Large intestine (tissue), 3 donors: Measurements from ENCODE around the gene PGC. TPM values are rescaled to one million over a fixed set of nuclear protein-coding genes. Genes with fewer than 3 reads are reported as not detected.

Experiments
- DNase-seq, 2 donors: peaks; one replicate each; pipeline versions ENCODE4 v3.0.0 to v3.0.0-alpha.2; 2013
- H3K27ac ChIP-seq: one replicate; pipeline ENCODE4 v1.5.1; 2013; ENCODE audit warnings: low read length
- H3K27me3 ChIP-seq: 2 replicates; pipeline ENCODE4 v1.6.1; 2013; ENCODE audit warnings: low read length; ENCODE audit not compliant: control insufficient read depth, insufficient read depth
- H3K36me3 ChIP-seq: 2 replicates; pipeline ENCODE4 v1.6.1; 2013; ENCODE audit warnings: low read length; ENCODE audit not compliant: control insufficient read depth, insufficient read depth
- H3K4me1 ChIP-seq: one replicate; pipeline ENCODE4 v1.6.1; 2013; ENCODE audit warnings: low read length; ENCODE audit not compliant: control insufficient read depth, insufficient read depth
- H3K4me3 ChIP-seq: one replicate; pipeline ENCODE4 v1.5.1; 2013; ENCODE audit warnings: low read length
- H3K9me3 ChIP-seq: one replicate; pipeline ENCODE4 v1.6.1; 2013; ENCODE audit warnings: mild to moderate bottlenecking, low read depth, low read length, moderate library complexity; ENCODE audit not compliant: control insufficient read depth
- WGBS: methylation state at CpG from one replicate; pipeline ENCODE4 v1.1.5; 2013; ENCODE audit warnings: low lambda C conversion rate; ENCODE audit not compliant: insufficient coverage; 5-methylcytosine and 5-hydroxymethylcytosine counted together
- polyA plus RNA-seq: library from polyadenylated mRNA; unstranded; fragments of 120-200 nt; gene quantifications from one replicate; pipeline ENCODE4 v1.2.1, GENCODE V29; 2013

Gene PGC
- polyA plus RNA-seq, 1 donor = 0.16 TPM

DNA sequence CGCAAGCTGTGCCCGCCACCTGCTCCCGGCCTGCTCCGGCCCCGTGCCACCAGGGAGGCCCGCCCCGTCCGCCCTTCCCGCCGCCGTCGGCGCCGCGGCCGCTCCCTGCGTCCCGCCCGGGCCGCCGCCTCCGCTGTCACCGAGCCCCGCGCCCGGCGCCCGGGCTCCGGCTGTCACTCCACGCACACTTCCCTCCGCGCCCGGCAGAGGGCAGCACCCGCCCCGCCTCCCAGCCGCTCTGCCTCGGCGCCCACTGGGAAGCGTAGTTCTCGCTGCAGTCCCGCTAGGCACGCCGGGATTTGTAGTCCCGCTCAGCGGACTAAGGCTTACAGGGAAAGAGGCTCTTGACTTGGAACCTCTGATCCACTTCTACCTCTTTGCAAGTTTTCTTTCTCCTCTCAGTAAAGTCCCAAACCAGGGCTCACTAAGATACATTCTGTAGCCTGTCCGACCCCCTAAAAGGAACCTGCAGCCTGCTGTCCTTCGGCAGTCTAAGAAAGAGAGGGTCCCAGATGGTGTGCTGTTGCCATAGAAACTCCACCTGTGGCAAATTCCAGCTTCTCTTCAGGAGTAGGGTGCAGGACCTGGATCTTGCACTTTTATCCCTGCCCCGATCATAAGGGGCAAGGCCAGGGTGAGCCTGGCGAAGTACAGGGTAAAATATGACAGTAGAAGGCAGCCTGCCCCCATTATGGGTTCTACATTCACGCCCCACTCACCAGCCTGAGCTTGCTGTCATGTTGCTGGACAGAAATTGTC, 11.6 kb downstream of the PGC start, which contains the start of gene TFEB:
TSS of gene TFEB (minus strand) at position 182 of the 759 bp plus-strand sequence. CDS start 44,395 bp downstream, outside the sequence.
- H3K27ac ChIP-seq = peak within 1 kb of the TSS; percentile 96
- peak; percentile 93 to 94 for DNase-seq
- no CpG with 5 or more reads among the region's 50 CpGs for WGBS
- H3K4me1 ChIP-seq = peaks cover 21% of the 10 kb centered on the region
- no peaks in the 10 kb centered on the region for H3K9me3 ChIP-seq
- H3K27me3 ChIP-seq = no peaks in the 10 kb centered on the region
- no peaks in the 10 kb centered on the region for H3K36me3 ChIP-seq
- H3K4me3 ChIP-seq = peak within 1 kb of the TSS; percentile 71

DNA sequence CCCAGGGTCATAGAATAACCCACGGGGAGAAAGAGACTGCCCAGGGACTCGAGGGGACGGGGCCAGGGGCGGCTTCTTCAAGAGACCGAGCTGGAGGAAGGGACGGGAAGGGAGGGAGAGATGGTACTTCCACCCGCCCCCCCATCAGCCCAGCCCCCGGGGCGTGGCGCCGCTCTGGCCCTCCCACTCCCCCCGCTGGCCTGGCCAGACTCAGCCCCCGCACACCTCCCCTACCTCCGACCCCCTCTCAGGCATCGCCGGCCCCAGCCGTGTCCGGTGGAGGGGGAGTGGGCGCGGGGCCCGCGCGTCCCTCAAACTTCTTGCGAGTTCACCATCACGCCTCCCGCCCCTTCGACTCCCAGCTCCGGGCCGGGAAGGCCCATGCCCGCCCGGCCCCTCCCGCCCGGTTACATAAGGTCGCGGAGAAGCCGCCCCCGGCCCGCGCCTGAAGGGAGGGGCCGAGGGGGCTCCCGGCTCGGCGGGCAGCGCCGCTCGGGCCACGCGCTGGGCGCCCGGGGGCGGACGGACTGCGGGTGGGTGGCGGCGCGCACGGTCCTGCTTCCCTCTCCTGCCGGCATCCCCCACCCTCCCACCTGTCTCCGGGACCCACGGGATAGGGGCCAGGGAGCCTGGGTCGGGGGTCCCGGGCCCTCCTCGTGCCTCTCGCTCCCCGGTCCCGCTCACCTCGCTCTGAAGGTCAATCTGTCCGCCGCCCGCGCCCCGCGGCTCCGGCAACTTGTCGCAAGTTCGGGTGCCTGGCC, 12.4 kb downstream of the PGC start:
- Histone ChIP-seq H3K36me3 (no peaks in the 10 kb centered on the region), H3K4me3 (peak overlapping the region; percentile 71), H3K27ac (peak overlapping the region; percentile 96), H3K4me1 (peaks cover 22% of the 10 kb centered on the region), H3K9me3 (no peaks in the 10 kb centered on the region), H3K27me3 (no peaks in the 10 kb centered on the region)
- no CpG with 5 or more reads among the region's 76 CpGs for WGBS
- DNase-seq = peak; percentile 80 to 93

DNA sequence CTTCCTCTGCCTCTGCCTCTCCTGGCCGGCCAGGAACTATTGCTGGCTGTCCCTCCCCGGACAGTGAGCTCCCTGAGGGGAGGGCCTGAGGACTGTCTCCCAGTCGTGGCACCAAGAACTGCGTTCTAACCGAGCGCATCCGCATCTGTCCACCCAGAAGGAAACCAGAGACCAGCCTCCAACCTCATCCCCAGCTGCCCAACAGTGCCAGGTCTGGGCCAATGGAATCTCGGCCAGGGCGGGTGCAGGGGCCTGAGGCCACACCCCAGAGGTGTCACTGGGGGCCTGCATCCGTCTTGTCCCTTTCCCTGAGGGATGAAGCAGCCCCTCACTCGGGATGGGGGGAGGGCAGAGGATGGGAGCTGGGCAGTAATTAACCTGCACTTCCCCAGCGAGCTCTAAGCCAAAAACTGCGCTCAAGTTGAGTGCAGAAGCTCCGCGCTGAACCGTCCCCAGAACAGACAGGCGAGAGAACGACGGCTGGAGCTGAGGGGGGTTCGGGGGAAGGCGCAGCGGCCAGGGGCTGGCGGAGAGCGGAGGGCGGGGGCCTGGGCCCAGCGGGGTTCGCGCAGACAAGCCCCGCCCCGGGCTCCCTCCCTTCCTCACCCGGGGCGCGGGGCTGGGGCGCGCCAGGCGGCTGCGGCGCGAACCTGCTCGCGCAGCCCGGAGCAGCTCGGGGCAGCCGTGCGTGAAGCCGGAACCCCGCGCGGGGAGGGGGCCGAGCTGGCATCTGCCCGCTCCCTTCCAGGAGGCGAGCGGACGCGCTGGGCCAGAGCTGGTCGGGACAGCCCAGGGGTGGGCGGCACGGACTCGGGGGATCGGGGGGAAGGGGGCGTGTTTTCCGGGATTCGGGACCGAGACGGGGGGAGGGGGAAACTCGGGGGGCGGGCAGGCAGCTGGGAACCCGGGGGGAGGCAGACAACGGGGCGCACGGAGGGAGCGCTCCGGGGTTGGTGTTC, 13.2 kb downstream of the PGC start:
- Histone ChIP-seq H3K27ac (peak overlapping the region; percentile 96), H3K4me1 (peaks cover 29% of the 10 kb centered on the region), H3K4me3 (peak overlapping the region; percentile 78), H3K27me3 (no peaks in the 10 kb centered on the region), H3K36me3 (peaks cover 5% of the 10 kb centered on the region), H3K9me3 (no peaks in the 10 kb centered on the region)
- no CpG with 5 or more reads among the region's 73 CpGs for WGBS
- DNase-seq = peak; percentile 77 to 92

DNA sequence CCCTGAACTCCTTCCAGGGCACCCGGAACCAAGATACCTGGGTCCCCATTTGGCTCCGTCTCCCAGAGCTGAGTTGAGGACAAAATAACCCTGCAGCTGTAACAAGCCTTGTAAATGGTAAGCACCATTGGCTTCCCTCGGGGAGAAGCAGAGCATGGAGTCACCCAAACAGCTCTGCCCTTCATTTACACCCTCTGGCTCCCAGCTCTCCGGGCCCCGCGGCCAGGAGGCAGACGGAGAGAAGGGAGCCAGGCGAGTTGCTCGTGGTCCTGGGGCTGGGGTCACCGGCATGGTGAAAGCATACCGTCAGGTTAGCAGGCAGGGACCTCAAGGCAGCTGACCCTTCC, 13.9 kb downstream of the PGC start:
- H3K4me3 ChIP-seq = peak overlapping the region; percentile 78
- H3K4me1 ChIP-seq = peaks cover 33% of the 10 kb centered on the region
- H3K36me3 ChIP-seq = peaks cover 5% of the 10 kb centered on the region
- peak overlapping the region; percentile 96 for H3K27ac ChIP-seq
- H3K9me3 ChIP-seq = no peaks in the 10 kb centered on the region
- no peaks in the 10 kb centered on the region for H3K27me3 ChIP-seq
- DNase-seq = no peak
- WGBS = no CpG with 5 or more reads among the region's 11 CpGs

DNA sequence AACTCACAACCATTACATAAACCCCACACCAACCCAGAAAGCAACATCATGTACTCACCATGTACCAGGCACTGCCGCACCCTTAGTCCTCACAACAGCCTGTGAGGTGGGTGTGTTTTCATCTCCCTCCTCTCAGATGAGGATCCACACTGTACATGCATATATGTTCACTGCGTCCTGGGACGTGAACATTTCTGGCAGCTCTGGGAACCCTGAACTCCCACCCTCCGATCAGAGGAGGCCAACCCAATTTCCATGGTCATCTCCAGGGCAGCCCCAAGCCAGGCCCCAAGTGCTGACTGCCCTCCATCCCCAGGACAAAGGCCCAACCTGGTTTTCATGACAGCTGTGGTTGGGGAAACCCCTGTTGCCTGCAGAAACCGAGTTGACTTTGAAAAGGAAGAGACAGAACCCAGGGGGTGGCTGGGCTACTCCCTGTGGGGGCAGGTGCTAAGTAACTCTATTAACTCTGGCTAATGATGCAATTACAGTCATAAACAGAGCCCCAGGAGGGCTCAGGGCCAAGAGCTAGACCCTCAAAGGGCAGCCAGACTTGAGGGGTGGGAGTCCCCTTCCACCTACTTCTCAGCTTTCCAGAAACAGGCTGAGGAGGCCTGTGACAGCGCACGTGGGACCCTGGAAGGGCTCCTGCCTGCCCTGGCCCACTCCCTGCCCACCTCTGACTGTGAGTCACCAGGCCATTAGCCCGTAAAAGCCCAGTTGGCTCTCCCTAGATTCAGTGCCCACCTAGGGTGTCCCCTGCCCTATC, 14.4 kb downstream of the PGC start:
- H3K9me3 ChIP-seq = no peaks in the 10 kb centered on the region
- no peaks in the 10 kb centered on the region for H3K27me3 ChIP-seq
- H3K4me3 ChIP-seq = peak overlapping the region; percentile 78
- H3K36me3 ChIP-seq = peaks cover 5% of the 10 kb centered on the region
- H3K4me1 ChIP-seq = peaks cover 39% of the 10 kb centered on the region
- DNase-seq = peak in 1 of 2 donors; percentile 83
- peak overlapping the region; percentile 96 for H3K27ac ChIP-seq
- WGBS = no CpG with 5 or more reads among the region's 8 CpGs

DNA sequence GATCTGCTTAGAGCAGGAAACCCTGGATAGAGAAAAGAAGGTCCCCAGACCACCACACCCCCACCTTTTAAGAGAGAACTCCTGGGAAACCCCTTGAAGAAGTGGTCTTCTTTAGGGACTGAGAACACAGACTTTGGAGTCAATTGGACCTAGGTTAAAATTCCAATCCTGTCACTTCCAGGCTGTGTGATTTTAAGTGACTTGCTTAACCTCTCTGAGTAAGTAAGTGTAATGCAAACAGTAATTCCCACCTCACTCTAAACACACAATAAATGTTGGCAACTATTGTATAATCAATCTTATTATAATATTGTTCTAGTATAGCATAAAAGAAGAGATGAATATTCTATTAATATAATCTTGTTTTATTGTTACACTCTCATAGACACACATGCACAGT, 15.0 kb downstream of the PGC start:
- peaks cover 5% of the 10 kb centered on the region for H3K36me3 ChIP-seq
- peak overlapping the region; percentile 78 for H3K4me3 ChIP-seq

DNA sequence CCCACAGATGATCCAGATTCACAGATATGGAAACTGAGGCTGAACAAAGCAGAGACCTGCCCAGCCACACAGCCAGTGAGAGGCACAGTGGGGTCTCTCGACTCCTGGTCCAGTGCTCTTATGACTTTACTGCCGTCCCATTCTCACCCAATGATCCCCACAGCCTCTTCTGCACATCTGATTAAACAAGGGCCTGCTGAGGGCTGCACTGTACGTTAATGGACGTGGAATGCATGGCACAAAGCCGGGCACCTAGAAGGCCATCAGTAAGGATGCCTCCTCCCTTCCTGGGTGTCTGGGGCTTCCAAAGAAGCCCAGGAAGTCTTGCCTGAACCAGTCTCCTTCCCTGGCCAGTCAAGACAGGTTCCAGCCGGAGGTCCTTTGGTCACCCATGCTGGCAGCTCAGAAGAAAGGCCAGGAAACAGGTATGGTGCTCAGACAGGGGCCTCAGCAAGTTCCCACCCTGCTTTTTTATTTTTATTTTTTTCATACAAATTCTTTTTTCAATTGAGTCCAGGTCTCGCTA, 15.6 kb downstream of the PGC start:
- peaks cover 48% of the 10 kb centered on the region for H3K4me1 ChIP-seq

More for the DNA sequence above, 15.0 kb downstream of the PGC start:
- Histone ChIP-seq H3K27ac (peak overlapping the region; percentile 96), H3K9me3 (no peaks in the 10 kb centered on the region), H3K27me3 (no peaks in the 10 kb centered on the region), H3K4me1 (peaks cover 45% of the 10 kb centered on the region)
- no peak for DNase-seq

DNA sequence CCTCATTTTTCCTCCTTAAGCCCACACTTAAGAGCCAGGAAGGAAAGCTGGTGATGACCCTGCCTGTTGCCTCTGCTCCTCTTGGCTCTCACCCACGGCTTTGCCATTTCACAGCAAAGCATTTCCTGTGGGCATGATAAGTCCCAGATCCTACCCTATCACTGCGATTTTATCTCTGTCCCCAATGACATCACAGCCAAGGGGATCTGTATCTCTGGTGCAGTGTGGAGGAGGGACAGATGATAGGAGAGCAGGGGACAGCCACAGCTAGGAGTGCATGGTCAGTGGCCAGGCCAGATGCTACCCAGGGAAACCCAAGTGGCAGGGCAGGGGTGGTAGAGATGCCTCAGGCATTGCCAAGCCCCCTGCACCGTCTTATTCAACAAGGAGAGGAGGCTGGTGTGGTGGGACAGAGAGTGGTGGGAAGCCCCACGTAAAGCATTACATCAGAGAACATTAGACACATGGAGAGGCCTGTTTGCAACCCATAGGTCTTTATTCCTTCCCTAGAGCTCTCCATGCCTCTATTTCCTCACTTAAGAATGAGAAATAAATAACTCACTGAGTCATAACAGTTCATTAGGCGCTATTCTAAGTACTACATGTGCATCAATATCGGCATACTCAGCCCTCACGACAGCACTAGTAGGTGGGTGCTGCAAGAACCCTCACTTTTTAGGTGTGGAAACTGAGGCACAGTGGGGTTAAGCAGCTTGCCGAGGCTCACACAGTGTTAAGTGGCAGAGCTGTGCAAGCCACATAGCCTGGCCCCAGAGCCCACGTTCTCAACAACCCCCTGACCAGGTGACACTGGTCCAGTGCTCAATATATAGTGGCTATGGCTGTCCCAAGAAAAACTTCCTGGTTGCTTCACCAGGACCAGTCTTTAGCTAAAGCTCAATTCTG, 16.4 kb downstream of the PGC start:
- no CpG with 5 or more reads among the region's 9 CpGs for WGBS

More for the DNA sequence above, 15.6 kb downstream of the PGC start:
- Histone ChIP-seq H3K27ac (peak overlapping the region; percentile 96), H3K36me3 (peaks cover 8% of the 10 kb centered on the region), H3K9me3 (no peaks in the 10 kb centered on the region), H3K4me3 (peak overlapping the region; percentile 78), H3K27me3 (no peaks in the 10 kb centered on the region)
- no peak for DNase-seq
- no CpG with 5 or more reads among the region's 7 CpGs for WGBS

DNA sequence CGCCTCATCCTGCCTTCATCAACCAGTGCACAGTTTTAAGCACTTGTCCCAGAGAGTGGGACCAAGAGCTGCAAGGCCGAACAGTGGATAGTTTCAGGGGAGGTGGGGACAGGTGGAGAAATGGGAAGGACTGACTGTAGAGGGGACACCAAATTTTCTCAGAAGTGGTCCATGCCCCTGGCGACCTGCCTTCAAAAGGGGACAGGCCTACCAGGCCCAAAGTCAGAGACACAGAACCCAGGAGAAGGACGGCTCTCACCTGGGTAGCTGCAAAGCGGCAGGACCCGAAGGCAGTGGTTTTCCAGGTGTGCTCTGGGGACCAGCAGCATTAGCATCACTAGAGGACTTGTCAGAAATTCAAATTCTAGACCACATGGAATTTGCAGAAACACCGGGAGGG, 17.6 kb downstream of the PGC start:
- peaks cover 57% of the 10 kb centered on the region for H3K4me1 ChIP-seq
- DNase-seq = no peak
- H3K36me3 ChIP-seq = peaks cover 10% of the 10 kb centered on the region
- no peaks in the 10 kb centered on the region for H3K9me3 ChIP-seq
- H3K27me3 ChIP-seq = no peaks in the 10 kb centered on the region
- peak overlapping the region; percentile 96 for H3K27ac ChIP-seq
- H3K4me3 ChIP-seq = peak overlapping the region; percentile 78
- no CpG with 5 or more reads among the region's 7 CpGs for WGBS

More for the DNA sequence above, 16.4 kb downstream of the PGC start:
- H3K9me3 ChIP-seq = no peaks in the 10 kb centered on the region
- H3K27me3 ChIP-seq = no peaks in the 10 kb centered on the region
- H3K36me3 ChIP-seq = peaks cover 8% of the 10 kb centered on the region
- peak overlapping the region; percentile 78 for H3K4me3 ChIP-seq
- peak overlapping the region; percentile 96 for H3K27ac ChIP-seq
- no peak for DNase-seq
- peaks cover 48% of the 10 kb centered on the region for H3K4me1 ChIP-seq
